Measurements from ENCODE around the gene GRK6.
A peak's percentile ranks its signal among the peaks of the same experiment; 100 is the strongest.

GRK6 gene

DNA sequence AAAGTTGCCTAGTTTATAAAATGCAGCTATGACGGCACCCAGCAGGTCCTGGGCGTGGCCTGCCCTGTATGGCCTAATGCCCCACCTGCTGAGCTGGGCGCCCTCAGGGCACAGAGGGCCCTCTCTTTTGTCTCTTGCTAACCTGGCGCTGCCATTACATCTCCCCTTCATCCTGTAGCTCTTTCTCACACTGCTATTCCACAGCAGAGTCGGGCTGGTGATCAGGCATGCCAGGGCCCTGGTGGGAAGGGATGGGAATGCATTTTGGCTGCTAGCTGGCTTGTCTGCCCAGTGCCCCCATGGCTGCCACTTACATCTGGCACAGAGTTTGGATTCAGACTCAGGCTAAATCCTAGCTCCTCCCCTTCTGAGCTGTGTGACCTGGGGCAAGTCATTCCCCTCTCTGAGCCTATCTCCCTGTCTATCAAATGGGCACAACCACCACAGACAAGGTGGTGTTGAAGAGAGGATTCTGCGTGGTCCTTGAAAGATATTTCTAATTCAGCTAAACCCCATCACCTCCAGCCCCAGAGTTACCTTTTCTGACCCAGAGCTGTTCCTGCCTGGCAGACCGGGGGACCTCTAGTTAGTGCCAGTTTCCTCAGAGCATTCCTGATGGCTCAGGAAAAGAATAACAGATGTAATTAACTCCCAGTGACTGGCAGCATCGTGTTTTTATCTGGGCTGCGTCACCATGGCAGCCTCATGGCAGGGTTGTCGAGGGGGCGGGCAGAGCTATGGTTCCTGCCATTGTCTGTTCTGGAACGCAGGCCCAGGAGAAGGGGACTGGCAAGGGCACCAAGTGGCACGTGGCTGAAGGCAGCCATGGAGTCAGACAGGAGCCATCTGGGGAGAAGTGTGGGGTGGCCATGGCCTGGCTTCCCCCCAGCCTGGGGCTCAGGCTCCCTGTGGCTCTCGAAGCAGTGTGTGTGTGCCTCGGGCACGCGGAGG, 26.5 kb downstream of the GRK6 start:
- H3K27me3 Mint-ChIP-seq (ENCODE audit: low read depth): peaks cover 11% of the 10 kb centered on the region
- H3K4me3 Mint-ChIP-seq: peak overlapping the region; percentile 84 to 92 (median 90)
- H3K36me3 Mint-ChIP-seq (ENCODE audit: low read depth): peaks cover 12% of the 10 kb centered on the region
- no peak overlapping the region for H3K27ac Mint-ChIP-seq
- H3K4me1 Mint-ChIP-seq: peaks cover 32% of the 10 kb centered on the region
- H3K9me3 Mint-ChIP-seq: no peaks in the 10 kb centered on the region
- TF ChIP-seq, protein P1, sequence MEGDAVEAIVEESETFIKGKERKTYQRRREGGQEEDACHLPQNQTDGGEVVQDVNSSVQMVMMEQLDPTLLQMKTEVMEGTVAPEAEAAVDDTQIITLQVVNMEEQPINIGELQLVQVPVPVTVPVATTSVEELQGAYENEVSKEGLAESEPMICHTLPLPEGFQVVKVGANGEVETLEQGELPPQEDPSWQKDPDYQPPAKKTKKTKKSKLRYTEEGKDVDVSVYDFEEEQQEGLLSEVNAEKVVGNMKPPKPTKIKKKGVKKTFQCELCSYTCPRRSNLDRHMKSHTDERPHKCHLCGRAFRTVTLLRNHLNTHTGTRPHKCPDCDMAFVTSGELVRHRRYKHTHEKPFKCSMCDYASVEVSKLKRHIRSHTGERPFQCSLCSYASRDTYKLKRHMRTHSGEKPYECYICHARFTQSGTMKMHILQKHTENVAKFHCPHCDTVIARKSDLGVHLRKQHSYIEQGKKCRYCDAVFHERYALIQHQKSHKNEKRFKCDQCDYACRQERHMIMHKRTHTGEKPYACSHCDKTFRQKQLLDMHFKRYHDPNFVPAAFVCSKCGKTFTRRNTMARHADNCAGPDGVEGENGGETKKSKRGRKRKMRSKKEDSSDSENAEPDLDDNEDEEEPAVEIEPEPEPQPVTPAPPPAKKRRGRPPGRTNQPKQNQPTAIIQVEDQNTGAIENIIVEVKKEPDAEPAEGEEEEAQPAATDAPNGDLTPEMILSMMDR (IDR thresholded peaks at IDR 0.05; ENCODE audit: unreplicated experiment in 3 of 3): no peak

DNA sequence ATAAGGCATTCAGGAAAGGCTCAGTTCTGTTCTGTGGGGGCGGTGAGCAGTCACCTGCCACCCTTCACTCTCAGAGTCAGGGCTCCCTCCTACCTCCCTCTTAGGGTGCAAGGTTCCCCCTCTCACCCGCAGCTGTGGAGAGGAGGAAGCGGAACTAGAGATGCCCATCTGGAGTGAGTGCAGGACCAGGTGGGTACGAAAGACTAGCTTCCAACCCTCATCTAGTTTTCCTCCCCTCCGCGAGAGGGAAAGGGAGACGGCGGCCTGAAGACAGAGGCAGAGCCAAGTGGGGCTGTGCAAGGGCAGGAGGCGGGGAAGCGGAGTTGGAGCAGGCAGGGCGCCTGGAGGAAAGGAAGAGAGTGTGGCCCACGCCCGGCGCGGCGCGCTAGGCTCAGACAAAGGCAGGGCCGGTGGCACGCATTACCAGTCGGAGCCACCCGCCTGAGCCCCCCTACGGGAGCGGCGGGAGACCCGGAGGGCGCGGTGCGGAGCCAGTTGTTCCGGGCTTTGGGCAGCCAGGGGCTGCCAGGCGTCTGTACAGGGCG, 27.4 kb downstream of the GRK6 start:
- Mint-ChIP-seq H3K4me3 (peak overlapping the region; percentile 84 to 92 (median 90)), H3K4me1 (peaks cover 24% of the 10 kb centered on the region), H3K27me3 (ENCODE audit: low read depth) (peaks cover 5% of the 10 kb centered on the region)

DNA sequence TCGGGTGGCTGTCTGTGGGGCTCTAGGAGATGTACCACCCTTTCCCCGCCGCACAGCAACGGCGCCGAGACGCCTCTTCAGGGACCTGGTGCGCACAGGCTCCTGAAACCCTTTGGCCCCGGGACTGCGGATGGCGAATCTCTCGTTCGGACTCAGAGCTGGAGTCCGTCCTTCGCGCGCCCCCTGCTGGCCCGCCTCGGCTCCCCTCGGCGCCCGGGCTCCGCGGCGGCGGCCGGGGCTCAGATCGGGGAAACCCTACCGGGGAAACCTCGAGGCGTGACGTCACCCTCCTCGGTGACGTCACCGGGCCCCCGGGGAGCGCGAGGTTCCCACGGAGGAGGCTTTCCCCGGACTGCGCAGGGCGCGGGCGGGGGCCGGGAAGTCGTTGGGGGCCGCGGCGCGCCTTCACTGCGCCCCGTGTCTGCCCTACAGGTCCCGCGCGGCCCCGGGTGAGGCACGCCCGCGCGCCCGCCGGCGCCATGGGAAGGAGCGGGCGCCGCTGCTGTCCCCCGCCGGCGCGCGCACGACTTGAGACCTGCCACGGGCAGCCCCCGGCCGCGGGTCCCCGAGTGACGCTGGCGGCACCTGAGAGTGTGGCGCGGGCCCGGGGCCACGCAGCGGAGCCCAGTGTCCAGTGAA, 28.0 kb downstream of the GRK6 start:
- Mint-ChIP-seq H3K36me3 (ENCODE audit: low read depth) (peaks cover 14% of the 10 kb centered on the region), H3K9me3 (no peaks in the 10 kb centered on the region), H3K4me1 (peaks cover 24% of the 10 kb centered on the region), H3K27ac (peak overlapping the region in 1 of 3 experiments; percentile 58), H3K27me3 (ENCODE audit: low read depth) (peaks cover 5% of the 10 kb centered on the region), H3K4me3 (peak overlapping the region; percentile 73 to 92 (median 90))
- TF ChIP-seq, protein P1 (IDR thresholded peaks at IDR 0.05; ENCODE audit: unreplicated experiment in 3 of 3): peak; percentile 85 to 94 (median 93)

More for the DNA sequence above, 27.4 kb downstream of the GRK6 start:
- Mint-ChIP-seq H3K27ac (peak overlapping the region; percentile 58 to 77 (median 75)), H3K36me3 (ENCODE audit: low read depth) (peaks cover 12% of the 10 kb centered on the region), H3K9me3 (no peaks in the 10 kb centered on the region)
- TF ChIP-seq, protein P1 (IDR thresholded peaks at IDR 0.05; ENCODE audit: unreplicated experiment in 3 of 3): no peak

DNA sequence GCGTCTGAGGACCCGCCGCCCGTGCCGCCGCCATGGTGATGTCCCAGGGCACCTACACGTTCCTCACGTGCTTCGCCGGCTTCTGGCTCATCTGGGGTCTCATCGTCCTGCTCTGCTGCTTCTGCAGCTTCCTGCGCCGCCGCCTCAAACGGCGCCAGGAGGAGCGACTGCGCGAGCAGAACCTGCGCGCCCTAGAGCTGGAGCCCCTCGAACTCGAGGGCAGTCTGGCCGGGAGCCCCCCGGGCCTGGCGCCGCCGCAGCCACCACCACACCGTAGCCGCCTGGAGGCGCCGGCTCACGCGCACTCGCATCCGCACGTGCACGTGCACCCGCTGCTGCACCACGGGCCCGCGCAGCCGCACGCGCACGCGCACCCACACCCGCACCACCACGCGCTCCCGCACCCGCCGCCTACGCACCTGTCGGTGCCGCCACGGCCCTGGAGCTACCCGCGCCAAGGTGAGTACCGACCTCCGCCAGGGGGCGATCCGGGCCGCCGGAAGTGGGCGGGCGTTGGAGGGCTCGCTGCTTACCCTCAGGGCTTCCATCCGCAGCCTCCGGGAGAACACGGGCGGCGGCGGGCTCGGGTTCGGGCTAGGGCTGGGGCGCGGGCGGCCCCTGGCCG, 28.7 kb downstream of the GRK6 start:
- H3K4me1 Mint-ChIP-seq: peaks cover 24% of the 10 kb centered on the region
- no peaks in the 10 kb centered on the region for H3K9me3 Mint-ChIP-seq
- TF ChIP-seq, protein P1 (IDR thresholded peaks at IDR 0.05; ENCODE audit: unreplicated experiment in 3 of 3): peak; percentile 73 to 89 (median 77)
- peaks cover 18% of the 10 kb centered on the region for H3K36me3 Mint-ChIP-seq (ENCODE audit: low read depth)
- no peak overlapping the region for H3K27ac Mint-ChIP-seq
- H3K4me3 Mint-ChIP-seq: peak overlapping the region; percentile 73 to 89 (median 81)
- peaks cover 5% of the 10 kb centered on the region for H3K27me3 Mint-ChIP-seq (ENCODE audit: low read depth)

DNA sequence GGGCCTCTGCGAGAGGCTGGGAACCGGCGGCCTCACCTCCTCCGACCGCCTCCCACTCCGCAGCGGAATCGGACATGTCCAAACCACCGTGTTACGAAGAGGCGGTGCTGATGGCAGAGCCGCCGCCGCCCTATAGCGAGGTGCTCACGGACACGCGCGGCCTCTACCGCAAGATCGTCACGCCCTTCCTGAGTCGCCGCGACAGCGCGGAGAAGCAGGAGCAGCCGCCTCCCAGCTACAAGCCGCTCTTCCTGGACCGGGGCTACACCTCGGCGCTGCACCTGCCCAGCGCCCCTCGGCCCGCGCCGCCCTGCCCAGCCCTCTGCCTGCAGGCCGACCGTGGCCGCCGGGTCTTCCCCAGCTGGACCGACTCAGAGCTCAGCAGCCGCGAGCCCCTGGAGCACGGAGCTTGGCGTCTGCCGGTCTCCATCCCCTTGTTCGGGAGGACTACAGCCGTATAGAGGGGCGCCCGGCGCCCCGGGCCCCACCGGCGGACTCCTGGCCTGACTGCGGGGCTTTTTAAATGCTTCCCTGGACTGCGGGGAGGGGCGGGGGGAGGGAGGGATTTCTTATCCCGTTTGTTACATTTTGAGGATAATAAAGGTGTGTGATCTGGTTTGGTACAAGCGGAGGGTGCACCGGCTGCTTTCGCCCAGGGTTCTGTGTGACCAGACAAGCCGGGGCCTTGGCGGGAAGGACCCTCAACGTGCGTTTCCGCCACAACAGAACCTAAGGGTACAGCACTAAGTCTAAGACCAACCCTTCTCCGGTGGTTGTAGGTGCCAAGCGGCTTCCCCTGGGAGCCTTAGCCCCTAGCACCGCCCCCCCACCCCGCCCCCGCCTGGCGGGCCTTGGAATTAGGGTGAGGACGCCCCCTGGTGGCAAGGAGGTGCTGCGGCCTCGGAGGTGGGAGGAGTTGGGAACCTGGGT, 29.4 kb downstream of the GRK6 start:
- Mint-ChIP-seq H3K36me3 (ENCODE audit: low read depth) (peaks cover 23% of the 10 kb centered on the region), H3K27me3 (ENCODE audit: low read depth) (peaks cover 5% of the 10 kb centered on the region), H3K4me3 (peak overlapping the region; percentile 81 to 89 (median 88)), H3K9me3 (no peaks in the 10 kb centered on the region), H3K27ac (peak overlapping the region; percentile 79 to 91 (median 88)), H3K4me1 (peaks cover 18% of the 10 kb centered on the region)
- TF ChIP-seq, protein P1 (IDR thresholded peaks at IDR 0.05; ENCODE audit: unreplicated experiment in 3 of 3): peak; percentile 96 to 99 (median 98)

Data from nephron (organoid).